GM06990 (cell line): ENCODE data around the gene NOTUM.
"Not testable (repeated sequence)": the region's sequence is repeated elsewhere in the genome, so short reads cannot be mapped to it uniquely, and the experiment has no call there.

Experiments used
- DNase-seq: peaks from one replicate; pipeline ENCODE4 v3.0.0-alpha.2; 2011; ENCODE audit not compliant: insufficient read length; ENCODE audit errors: extremely low read depth
- H3K27me3 ChIP-seq: replicated peaks from 2 replicates; pipeline ENCODE4 v1.6.0; 2011; ENCODE audit warnings: low read length; ENCODE audit not compliant: control insufficient read depth, insufficient read depth
- H3K36me3 ChIP-seq: 2 replicates; pipeline ENCODE4 v1.5.1; 2011; ENCODE audit warnings: low read length; ENCODE audit not compliant: control insufficient read depth, insufficient read depth
- H3K4me3 ChIP-seq: replicated peaks from 2 replicates; pipeline ENCODE4 v1.5.1; 2011; ENCODE audit warnings: low read depth, mild to moderate bottlenecking, control low read depth, low read length
- CTCF ChIP-seq: IDR thresholded peaks from 2 replicates; pipeline ENCODE4 v1.5.1; 2011; ENCODE audit warnings: low read length, control low read depth, mild to moderate bottlenecking, inconsistent platforms; ENCODE audit not compliant: insufficient read depth, poor library complexity, severe bottlenecking

NOTUM gene

DNA sequence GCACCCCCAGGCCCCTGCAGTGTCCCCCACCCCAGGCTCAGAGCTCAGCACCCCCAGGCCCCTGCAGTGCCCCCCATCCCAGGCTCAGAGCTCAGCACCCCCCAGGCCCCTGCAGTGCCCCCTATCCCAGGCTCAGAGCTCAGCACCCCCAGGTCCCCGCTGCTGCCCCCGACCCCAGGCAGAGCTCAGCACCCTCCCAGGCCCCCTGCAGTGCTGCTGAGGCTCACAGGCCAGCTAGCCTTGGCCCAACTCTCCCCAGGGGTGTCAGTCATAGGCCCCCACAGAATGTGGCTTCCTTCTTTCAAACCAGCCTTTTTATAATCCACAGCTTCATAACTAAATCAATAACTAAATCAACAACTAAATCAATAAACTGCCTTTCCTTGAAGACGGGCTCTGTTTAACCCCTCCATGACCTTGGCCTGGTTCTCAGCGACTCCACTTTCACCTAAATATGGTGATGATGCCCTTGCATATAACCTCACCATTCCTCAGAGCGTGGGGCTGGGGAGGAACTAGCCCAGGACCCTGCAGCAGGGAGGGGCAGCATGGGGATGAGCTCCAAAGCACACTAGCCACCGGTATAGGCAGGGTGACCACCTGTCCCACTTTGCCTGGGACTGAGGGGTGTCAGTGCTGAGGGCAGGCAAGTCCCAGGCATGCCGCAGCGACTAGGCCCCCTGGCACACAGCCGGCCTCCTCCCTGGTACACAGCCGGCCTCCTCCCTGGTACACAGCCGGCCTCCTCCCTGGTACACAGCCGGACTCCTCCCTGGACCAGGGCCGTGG lies 5.0 kb downstream of the NOTUM start:
- Histone ChIP-seq H3K27me3 (no peaks in the 10 kb centered on the region; the same call in none of the 2 replicates), H3K36me3 (no peaks in the 10 kb centered on the region), H3K4me3 (no peak overlapping the region)
- no peak for DNase-seq
- no peak for TF ChIP-seq CTCF

DNA sequence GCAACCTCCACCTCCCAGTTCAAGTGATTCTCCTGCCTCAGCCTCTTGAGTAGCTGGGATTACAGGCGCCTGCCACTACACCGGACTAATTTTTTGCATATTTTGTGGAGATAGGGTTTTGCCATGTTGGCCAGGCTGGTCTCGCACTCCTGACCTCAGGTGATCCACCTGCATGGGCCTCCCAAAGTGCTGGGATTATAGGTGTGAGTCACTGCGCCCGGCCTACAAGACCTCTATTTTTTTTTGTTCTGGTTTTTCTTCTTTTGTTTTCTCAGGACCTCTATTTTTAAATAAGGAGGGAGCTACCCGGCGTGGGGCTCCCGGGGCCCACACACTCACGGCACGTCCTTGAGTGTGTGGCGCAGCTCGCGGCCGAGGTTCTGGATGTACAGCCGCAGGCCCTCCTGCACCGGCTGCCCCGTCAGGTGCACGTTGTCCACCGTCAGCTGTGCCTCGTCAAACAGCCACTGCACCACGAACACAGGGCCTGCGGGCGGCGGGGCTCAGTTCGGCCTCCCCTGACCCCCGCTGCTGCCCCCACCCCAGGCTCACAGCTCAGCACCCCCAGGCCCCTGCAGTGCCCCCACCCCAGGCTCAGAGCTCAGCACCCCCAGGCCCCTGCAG lies 5.8 kb downstream of the NOTUM start:
- Histone ChIP-seq H3K36me3 (no peaks in the 10 kb centered on the region), H3K4me3 (no peak overlapping the region), H3K27me3 (no peaks in the 10 kb centered on the region; the same call in none of the 2 replicates)
- DNase-seq: no peak
- no peak for TF ChIP-seq CTCF

DNA sequence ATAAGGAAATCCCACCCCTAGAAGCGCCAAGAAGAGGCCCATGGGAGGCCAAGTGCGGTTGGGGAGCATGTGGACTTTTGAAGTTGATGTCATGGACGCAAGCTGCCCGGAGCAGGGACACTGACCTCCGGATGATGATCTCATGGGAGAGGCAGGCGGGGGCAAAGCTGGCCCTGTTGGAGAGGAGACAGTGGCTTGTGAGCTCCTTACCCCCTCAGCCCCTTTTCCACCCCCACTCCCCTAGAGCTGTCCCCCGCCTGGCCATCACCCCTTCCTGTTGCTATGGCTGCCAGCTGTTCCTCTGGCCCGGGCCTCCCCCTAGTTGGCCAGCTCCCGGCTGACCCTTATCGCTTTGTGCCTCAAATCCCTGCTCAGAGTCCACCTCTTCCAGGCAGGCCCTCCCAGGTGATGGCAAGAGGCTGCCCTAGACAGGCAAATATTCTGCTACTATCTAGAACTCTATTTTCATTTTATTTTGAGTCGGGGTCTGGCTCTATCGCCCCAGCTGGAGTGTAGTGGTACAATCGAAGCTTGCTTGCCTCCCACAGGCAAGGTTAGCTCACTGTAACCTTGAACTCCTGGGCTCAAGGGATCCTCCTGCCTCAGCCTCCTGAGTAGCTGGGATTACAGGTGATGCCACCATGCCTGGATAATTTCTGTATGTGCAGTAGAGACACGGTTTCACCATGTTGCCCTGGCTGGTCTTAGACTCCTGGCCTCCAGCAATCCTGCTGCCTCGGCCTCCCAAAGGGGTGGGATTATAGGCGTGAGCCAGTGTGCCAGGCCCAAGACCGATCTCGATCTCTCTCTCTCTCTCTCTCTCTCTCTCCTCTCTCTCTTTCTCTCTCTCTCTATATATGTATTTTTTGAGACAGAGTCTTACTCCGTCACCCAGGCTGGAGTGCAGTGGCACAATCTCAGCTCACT lies 6.6 kb downstream of the NOTUM start:
- no peak for DNase-seq
- no peak for TF ChIP-seq CTCF
- H3K36me3 ChIP-seq: no peaks in the 10 kb centered on the region
- H3K4me3 ChIP-seq: no peak overlapping the region
- no peaks in the 10 kb centered on the region; the same call in none of the 2 replicates for H3K27me3 ChIP-seq

GRCh38 chr17:81953443-81953842 lies 7.5 kb downstream of the NOTUM start:
- not testable (repeated sequence) for H3K27me3 ChIP-seq, DNase-seq, H3K4me3 ChIP-seq, H3K36me3 ChIP-seq

- H3K36me3 ChIP-seq: no peaks in the 10 kb centered on the region
- no peak for TF ChIP-seq CTCF
- DNase-seq: no peak
- no peaks in the 10 kb centered on the region; the same call in 1 of the 2 replicates for H3K27me3 ChIP-seq
- H3K4me3 ChIP-seq: no peak overlapping the region
Observed at GRCh38 chr17:81952792-81953228, 8.2 kb downstream of the NOTUM start.
